OCI-M2 (cell line): ENCODE results near the gene KMT2A.
"Not testable (repeated sequence)": the region's sequence is repeated elsewhere in the genome, so short reads cannot be mapped to it uniquely, and the experiment has no call there.

ENCODE experiments used
- DNase-seq: peaks from one replicate; lab custom pipeline; 2025; ENCODE audit not compliant: unreplicated experiment; lab: John Stamatoyannopoulos, UW

The KMT2A gene

GRCh38 chr11:118532091-118532490 is 95.8 kb downstream of the KMT2A start:
- DNase-seq: no peak

- DNase-seq: no peak
Measured at GRCh38 chr11:118532852-118533768, 96.8 kb downstream of the KMT2A start.

GRCh38 chr11:118533769-118534729 is 97.8 kb downstream of the KMT2A start:
- no peak for DNase-seq

GRCh38 chr11:118535261-118535660 is 99.0 kb downstream of the KMT2A start:
- no peak for DNase-seq

- DNase-seq: no peak
Measured at GRCh38 chr11:118536726-118537125, 100.4 kb downstream of the KMT2A start.

GRCh38 chr11:118537409-118537980 is 101.2 kb downstream of the KMT2A start:
- no peak for DNase-seq

- DNase-seq: no peak
Measured at GRCh38 chr11:118544010-118544646, 107.8 kb downstream of the KMT2A start.

- no peak for DNase-seq
Measured at GRCh38 chr11:118544647-118545010, 108.3 kb downstream of the KMT2A start.

- no peak for DNase-seq
Measured at GRCh38 chr11:118545533-118545932, 109.2 kb downstream of the KMT2A start.

GRCh38 chr11:118547132-118547531 is 110.8 kb downstream of the KMT2A start:
- no peak for DNase-seq

- no peak for DNase-seq
Measured at GRCh38 chr11:118552341-118552740, 116.0 kb downstream of the KMT2A start.

GRCh38 chr11:118560806-118561205 is 124.5 kb downstream of the KMT2A start:
- no peak for DNase-seq

GRCh38 chr11:118565051-118565450 is 128.8 kb downstream of the KMT2A start:
- DNase-seq: no peak

GRCh38 chr11:118569670-118570069 is 133.4 kb downstream of the KMT2A start:
- DNase-seq: no peak

GRCh38 chr11:118570787-118571186 is 134.5 kb downstream of the KMT2A start:
- DNase-seq: no peak

GRCh38 chr11:118571701-118572060 is 135.4 kb downstream of the KMT2A start:
- not testable (repeated sequence) for DNase-seq

GRCh38 chr11:118572061-118572980 is 136.0 kb downstream of the KMT2A start, which contains the start of gene ARCN1:
ARCN1 (plus strand) TSS chr11:118572409; CDS start chr11:118572548, 139 bp downstream.
- DNase-seq: no peak

- no peak for DNase-seq
Measured at GRCh38 chr11:118572981-118573550, 136.8 kb downstream of the KMT2A start.

GRCh38 chr11:118574636-118575035 is 138.3 kb downstream of the KMT2A start:
- DNase-seq: no peak
